Neuronal stem cell (in vitro differentiated cells): ENCODE results near the gene CD248.

Experiments
- DNase-seq: peaks from one replicate; pipeline ENCODE4 v3.0.0-alpha.2; 2013; ENCODE audit warnings: low spot score
- H2AFZ ChIP-seq: one replicate; pipeline ENCODE4 v1.6.1; 2013; ENCODE audit warnings: mild to moderate bottlenecking, low read length, inconsistent platforms
- H2AK5ac ChIP-seq: 2 replicates; pipeline ENCODE4 v1.6.1; 2013; ENCODE audit warnings: low read depth, mild to moderate bottlenecking, inconsistent platforms, low read length, moderate library complexity, mixed read lengths
- H2BK120ac ChIP-seq: 2 replicates; pipeline ENCODE4 v1.6.1; 2013; ENCODE audit warnings: low read depth, mild to moderate bottlenecking, inconsistent platforms, low read length, moderate library complexity, mixed read lengths
- H2BK12ac ChIP-seq: one replicate; pipeline ENCODE4 v1.6.1; 2013; ENCODE audit warnings: low read length, inconsistent platforms
- H2BK15ac ChIP-seq: 2 replicates; pipeline ENCODE4 v1.6.1; 2013; ENCODE audit warnings: mild to moderate bottlenecking, low read length, inconsistent platforms, mixed read lengths
- H2BK5ac ChIP-seq: one replicate; pipeline ENCODE4 v1.6.1; 2013; ENCODE audit warnings: inconsistent platforms, mild to moderate bottlenecking, low read length, moderate library complexity
- H3K14ac ChIP-seq: one replicate; pipeline ENCODE4 v1.6.1; 2013; ENCODE audit warnings: low read length, inconsistent platforms
- H3K18ac ChIP-seq: 2 replicates; pipeline ENCODE4 v1.6.1; 2013; ENCODE audit warnings: low read length, inconsistent platforms
- H3K23ac ChIP-seq: 2 replicates; pipeline ENCODE4 v1.6.1; 2013; ENCODE audit warnings: low read depth, mild to moderate bottlenecking, mixed read lengths, low read length, inconsistent platforms; ENCODE audit not compliant: poor library complexity
- H3K27ac ChIP-seq: replicated peaks from 3 replicates; pipeline ENCODE4 v1.5.1; 2013; ENCODE audit warnings: low read length, inconsistent platforms
- H3K27me3 ChIP-seq, 3 experiments: 2 replicates each; pipeline ENCODE4 v1.6.1; 2013; ENCODE audit warnings: low read length in 3 of 3, mild to moderate bottlenecking in 2 of 3, inconsistent platforms in 1 of 3, low read depth in 1 of 3, mixed read lengths in 1 of 3, moderate library complexity in 1 of 3; ENCODE audit not compliant: control insufficient read depth in 3 of 3, insufficient read depth in 3 of 3
- H3K36me3 ChIP-seq, 2 donors: replicated peaks in 1 of 2; 2 replicates each; pipeline ENCODE4 v1.6.1; 2013; ENCODE audit warnings: low read length in 2 of 2; ENCODE audit not compliant: control insufficient read depth in 2 of 2, insufficient read depth in 2 of 2
- H3K4ac ChIP-seq: 2 replicates; pipeline ENCODE4 v1.6.1; 2013; ENCODE audit warnings: inconsistent platforms, mild to moderate bottlenecking, low read length, moderate library complexity
- H3K4me1 ChIP-seq, 2 donors: 1 replicate in 1 of 2; 2 replicates in 1 of 2; pipeline ENCODE4 v1.6.1; 2013; ENCODE audit warnings: low read length in 2 of 2, low read depth in 1 of 2; ENCODE audit not compliant: control insufficient read depth in 2 of 2, insufficient read depth in 1 of 2
- H3K4me2 ChIP-seq: one replicate; pipeline ENCODE4 v1.6.1; 2013; ENCODE audit warnings: mild to moderate bottlenecking, low read length, inconsistent platforms; ENCODE audit not compliant: insufficient read depth, poor library complexity, severe bottlenecking
- H3K4me3 ChIP-seq, 2 donors: 2 replicates each; pipeline ENCODE4 v1.5.1; 2013; ENCODE audit warnings: low read length in 2 of 2, mild to moderate bottlenecking in 2 of 2, inconsistent platforms in 1 of 2, moderate library complexity in 1 of 2
- H3K79me1 ChIP-seq: one replicate; pipeline ENCODE4 v1.6.1; 2013; ENCODE audit warnings: low read depth, mild to moderate bottlenecking, inconsistent platforms, low read length, moderate library complexity
- H3K9ac ChIP-seq: one replicate; pipeline ENCODE4 v1.6.1; 2013; ENCODE audit warnings: mild to moderate bottlenecking, low read depth, low read length, inconsistent platforms; ENCODE audit not compliant: poor library complexity
- H3K9me3 ChIP-seq, 2 donors: replicated peaks in 1 of 2; 2 replicates each; pipeline versions ENCODE3 to v1.6.1; 2013; ENCODE audit warnings: low read length in 2 of 2, mild to moderate bottlenecking in 2 of 2, inconsistent platforms in 1 of 2, low read depth in 1 of 2, mixed read lengths in 1 of 2, moderate library complexity in 1 of 2; ENCODE audit not compliant: control insufficient read depth in 2 of 2, insufficient read depth in 1 of 2
- H4K8ac ChIP-seq: one replicate; pipeline ENCODE4 v1.6.1; 2013; ENCODE audit warnings: low read depth, mild to moderate bottlenecking, inconsistent platforms, low read length, moderate library complexity
- H4K91ac ChIP-seq: one replicate; pipeline ENCODE4 v1.6.1; 2013; ENCODE audit warnings: low read length, low read depth, mild to moderate bottlenecking, inconsistent platforms; ENCODE audit not compliant: poor library complexity
- WGBS, 2 donors: extraction: QIAGEN DNeasy Blood & Tissue Kit; methylation state at CpG; one replicate each; pipeline ENCODE4 v1.1.7; 2013; ENCODE audit warnings: missing lambda C conversion rate in 2 of 2, mixed read lengths in 1 of 2; ENCODE audit not compliant: insufficient read length in 2 of 2, insufficient replicate concordance in 1 of 2; ENCODE audit errors: extremely low coverage in 2 of 2; 5-methylcytosine and 5-hydroxymethylcytosine counted together

CD248 gene

DNA sequence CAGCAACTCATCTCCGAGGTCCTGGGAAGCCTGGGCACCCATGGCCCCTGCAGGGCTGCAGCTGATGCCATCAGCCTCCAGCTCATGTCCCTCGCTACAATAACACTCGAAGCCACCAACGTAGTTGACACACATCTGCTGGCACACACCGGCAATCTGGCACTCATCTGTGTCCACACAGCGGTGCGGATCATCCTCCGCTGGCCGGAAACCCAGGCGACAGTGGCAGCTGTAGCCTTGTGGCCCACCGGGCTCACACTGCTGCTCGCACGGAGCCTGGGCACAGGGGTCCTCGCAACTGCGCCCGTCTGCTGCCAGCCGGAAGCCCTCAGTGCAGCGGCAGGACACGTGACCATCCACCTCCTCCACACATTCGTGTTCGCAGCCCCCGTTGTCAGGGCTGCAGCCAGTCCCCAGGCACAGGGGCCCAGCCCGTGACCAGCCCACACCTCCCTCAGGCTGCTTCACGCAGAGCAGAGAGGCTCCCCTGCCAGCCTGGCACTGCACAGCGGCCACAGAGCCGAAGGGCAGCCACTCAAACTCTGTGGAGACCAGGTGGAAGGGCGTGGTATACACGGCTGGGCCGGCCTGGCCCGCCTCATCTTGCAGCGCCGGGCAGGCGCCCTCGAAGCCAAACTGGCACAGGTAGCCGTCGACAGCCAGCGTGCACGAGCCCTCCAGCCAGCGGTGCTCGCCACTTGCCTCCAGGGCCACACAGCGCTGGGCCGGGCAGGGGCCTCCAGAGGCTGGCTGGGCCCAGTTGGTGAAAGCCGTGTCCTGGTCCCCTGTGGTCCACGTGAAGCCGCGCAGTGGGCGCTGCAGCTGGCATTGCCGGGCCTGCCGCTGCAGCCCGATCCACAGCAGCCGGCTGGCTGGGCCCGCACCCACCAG, 678 bp downstream of the CD248 start:
- Histone ChIP-seq H2BK5ac (no peak overlapping the region), H3K4me3 (no peak overlapping the region), H2BK12ac (peak overlapping the region; percentile 64), H3K9me3 (no peaks in the 10 kb centered on the region), H3K36me3 (no peaks in the 10 kb centered on the region), H4K8ac (no peak overlapping the region), H3K27ac (no peak overlapping the region), H3K79me1 (no peaks in the 10 kb centered on the region), H3K9ac (peak overlapping the region; percentile 70), H3K4ac (peak overlapping the region; percentile 79), H3K4me2 (no peak overlapping the region), H3K23ac (peak overlapping the region; percentile 50), H3K27me3 (no peaks in the 10 kb centered on the region), H2AK5ac (peak overlapping the region; percentile 98), H3K4me1 (peaks cover 22 to 30% of the 10 kb centered on the region in 2 donors), H4K91ac (peak overlapping the region; percentile 74), H3K14ac (peak overlapping the region; percentile 91), H3K18ac (peak overlapping the region; percentile 69), H2AFZ (peak overlapping the region; percentile 84), H2BK120ac (peak overlapping the region; percentile 68), H2BK15ac (peak overlapping the region; percentile 88)
- WGBS, 2 donors, result no CpG with 5 or more reads among the region's 52 CpGs
- DNase-seq, result no peak

DNA sequence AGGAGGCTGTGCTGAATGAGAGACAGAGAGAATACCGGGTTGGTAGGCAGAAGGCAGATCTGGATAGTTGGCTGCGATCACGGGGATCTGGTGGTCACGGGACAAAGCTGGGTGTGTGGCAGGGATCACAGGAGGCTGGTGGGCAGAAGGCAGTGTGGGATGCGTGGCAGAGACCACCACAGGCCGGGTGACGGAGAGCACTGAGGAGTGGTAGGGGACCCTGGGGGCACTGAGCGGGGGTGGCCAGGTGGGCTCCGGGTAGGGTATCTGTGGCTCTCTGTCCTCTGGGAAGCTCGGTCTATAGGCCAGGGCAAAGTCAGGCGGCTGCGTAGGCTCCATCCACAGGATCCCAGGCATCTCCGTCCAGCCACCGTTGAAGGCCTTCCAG, 1.4 kb downstream of the CD248 start:
- Histone ChIP-seq H2BK120ac (peak overlapping the region; percentile 68), H3K4me3 (no peak overlapping the region), H3K9me3 (no peaks in the 10 kb centered on the region), H3K18ac (peak overlapping the region; percentile 4), H3K36me3 (no peaks in the 10 kb centered on the region), H2BK12ac (no peak overlapping the region), H2AK5ac (peak overlapping the region; percentile 98), H3K4me1 (peaks cover 22 to 30% of the 10 kb centered on the region in 2 donors), H3K4me2 (no peak overlapping the region), H4K8ac (no peak overlapping the region), H3K23ac (peak overlapping the region; percentile 50), H3K4ac (peak overlapping the region; percentile 5), H3K79me1 (no peaks in the 10 kb centered on the region), H4K91ac (peak overlapping the region; percentile 74), H2AFZ (no peak overlapping the region), H3K9ac (peak overlapping the region; percentile 47), H3K27ac (no peak overlapping the region), H2BK5ac (peak overlapping the region; percentile 43), H3K27me3 (peaks cover 0 to 2% (median 0%) of the 10 kb centered on the region in 3 experiments), H3K14ac (no peak overlapping the region), H2BK15ac (peak overlapping the region; percentile 88)
- no CpG with 5 or more reads among the region's 14 CpGs for WGBS, 2 donors
- DNase-seq, result no peak

DNA sequence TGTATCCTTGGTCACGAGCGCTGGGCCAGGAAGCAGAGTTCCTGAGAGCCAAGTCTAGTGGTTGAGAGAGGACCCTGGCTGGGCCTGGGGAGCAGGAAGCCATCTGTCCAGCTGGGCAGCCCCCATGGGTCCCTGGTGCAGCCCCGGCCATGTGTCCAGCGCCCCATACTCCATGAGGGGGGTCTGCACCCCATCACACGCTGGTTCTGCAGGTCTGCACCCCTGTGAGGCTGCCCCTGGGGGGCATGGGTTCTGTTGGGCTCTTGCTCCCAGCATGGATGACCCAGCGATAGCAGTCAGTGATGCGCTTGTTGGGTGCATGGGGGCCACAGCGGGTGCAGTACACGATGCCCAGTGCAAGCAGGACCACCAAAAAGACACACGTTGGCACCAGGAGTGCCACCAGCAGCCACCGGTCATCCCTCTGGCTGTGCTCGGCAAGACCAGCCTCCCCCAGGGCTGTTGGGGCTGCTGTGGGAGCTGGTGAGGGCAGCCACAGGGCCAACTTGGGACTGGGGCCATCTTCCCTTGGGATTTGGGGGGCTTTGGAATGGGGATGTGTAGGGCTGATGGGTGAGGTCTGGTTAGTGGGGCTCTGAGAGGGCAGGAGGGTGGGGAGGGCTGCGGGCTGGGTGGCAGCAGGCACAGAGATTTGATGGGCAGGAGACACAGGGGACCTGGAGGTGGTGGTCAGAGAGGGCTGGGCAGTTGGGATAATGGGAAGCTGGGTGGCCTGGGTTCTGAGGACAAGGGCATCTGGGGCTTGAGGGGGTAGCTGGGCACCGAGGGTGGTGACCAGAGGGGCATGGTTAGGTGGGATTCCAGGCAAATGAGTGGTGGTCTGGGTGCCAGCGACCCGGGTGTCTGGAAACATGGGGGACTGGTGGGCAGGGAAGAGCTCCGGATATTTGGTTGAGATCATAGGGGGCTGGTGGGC, 2.0 kb downstream of the CD248 start:
- no peak for DNase-seq
- Histone ChIP-seq H3K23ac (no peak overlapping the region), H3K4me1 (peaks cover 22 to 30% of the 10 kb centered on the region in 2 donors), H2AK5ac (peak overlapping the region; percentile 98), H3K27me3 (peaks cover 0 to 2% (median 0%) of the 10 kb centered on the region in 3 experiments), H3K18ac (peak overlapping the region; percentile 38), H2BK5ac (peak overlapping the region; percentile 59), H3K9me3 (no peaks in the 10 kb centered on the region), H3K4me2 (no peak overlapping the region), H4K8ac (no peak overlapping the region), H2BK120ac (peak overlapping the region; percentile 68), H2AFZ (no peak overlapping the region), H2BK15ac (peak overlapping the region; percentile 88), H3K27ac (no peak overlapping the region), H3K4ac (peak overlapping the region; percentile 60), H3K79me1 (no peaks in the 10 kb centered on the region), H2BK12ac (peak overlapping the region; percentile 89), H4K91ac (peak overlapping the region; percentile 80), H3K14ac (no peak overlapping the region), H3K36me3 (no peaks in the 10 kb centered on the region), H3K9ac (peak overlapping the region; percentile 45), H3K4me3 (no peak overlapping the region)
- WGBS, 2 donors, result no CpG with 5 or more reads among the region's 17 CpGs
